Hematopoietic multipotent progenitor cell treated with erythropoietin and hydrocortisone succinate and interleukin-3 and kit ligand, for 15 days (in vitro differentiated cells): ENCODE data around the gene TNFAIP8L1.
"Not testable (repeated sequence)": the region's sequence is repeated elsewhere in the genome, so short reads cannot be mapped to it uniquely, and the experiment has no call there.

Experiments used
- DNase-seq: peaks from one replicate; pipeline ENCODE4 v3.0.0-alpha.2; 2015; ENCODE audit warnings: low spot score

TNFAIP8L1 gene

DNA sequence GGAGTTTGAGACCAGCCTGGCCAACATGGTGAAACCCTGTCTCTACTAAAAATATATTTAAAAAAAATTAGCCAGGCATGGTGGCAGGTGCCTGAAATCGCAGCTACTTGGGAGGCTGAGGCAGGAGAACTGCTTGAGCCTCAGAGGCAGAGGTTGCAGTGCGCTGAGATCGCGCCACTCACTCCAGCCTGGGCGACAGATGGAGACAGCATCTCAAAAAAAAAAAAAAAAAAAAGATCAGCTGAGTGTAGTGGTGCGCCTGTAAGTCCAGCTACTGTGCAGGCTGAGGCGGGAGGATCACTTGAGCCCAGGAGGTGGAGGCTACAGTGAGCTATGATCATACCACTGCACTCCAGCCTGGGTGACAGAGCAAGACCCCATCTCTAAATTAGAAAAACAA is 40.7 kb downstream of the TNFAIP8L1 start:
- not testable (repeated sequence) for DNase-seq

- no peak for DNase-seq
Observed at GRCh38 chr19:4682417-4683200, 43.3 kb downstream of the TNFAIP8L1 start.

DNA sequence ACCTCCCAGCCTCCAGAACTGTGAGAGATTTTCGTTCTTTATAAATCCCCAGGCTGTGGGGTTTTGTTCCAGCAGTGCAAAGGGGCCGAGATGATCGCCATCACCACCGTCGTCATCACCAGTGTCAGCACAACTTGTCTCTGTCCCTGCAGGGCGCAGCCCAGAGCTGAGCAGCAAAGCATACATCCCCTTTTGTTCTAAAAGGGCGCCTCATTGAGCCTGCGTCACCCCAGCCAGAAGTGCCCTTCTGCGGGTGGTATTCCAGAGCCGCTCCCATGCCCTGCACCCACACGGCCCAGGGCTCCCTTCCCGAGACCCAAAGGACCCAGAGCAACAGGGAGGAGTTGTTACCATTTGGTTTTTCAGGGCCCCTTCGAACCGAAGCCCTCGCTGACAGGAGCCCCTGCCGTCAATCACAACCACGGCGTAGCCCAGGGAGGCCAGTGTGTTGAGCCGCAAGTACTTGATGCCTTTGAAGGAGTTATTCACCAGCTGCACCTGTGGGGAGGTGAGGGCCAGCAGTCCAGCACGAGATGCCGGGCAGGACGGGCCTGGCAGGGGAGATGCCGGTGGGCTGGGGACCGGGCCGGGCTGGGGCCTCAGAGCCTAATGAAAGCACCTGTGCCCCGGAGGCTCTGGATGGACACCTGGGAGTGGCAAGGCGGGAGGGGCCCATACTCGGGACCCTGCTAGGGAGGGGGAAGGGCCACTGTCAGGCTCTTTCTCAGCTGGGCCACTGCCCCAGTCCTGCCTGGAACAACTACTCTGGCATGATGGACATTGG is 45.2 kb downstream of the TNFAIP8L1 start:
- no peak for DNase-seq

- no peak for DNase-seq
Observed at GRCh38 chr19:4686700-4687099, 47.4 kb downstream of the TNFAIP8L1 start.

DNA sequence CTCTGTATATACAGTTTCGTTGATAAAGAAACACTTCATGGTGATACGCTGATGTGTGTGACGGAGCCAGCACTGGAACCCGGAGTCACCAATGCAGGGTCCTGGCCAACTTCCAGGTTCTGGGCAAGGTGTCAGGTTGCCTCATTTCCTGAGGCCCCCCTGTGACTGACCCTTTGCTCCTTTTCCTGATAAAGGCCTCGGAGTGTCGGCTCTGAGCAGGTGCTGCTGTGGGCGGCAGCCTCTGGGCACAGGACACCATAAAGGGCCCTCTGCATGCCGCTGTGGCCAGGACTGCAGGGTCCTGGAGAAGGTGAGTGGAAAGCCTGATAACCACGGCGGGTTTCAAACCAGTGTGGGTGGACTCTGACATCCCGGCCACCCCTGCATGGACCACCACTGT is 48.1 kb downstream of the TNFAIP8L1 start:
- DNase-seq, result no peak

- DNase-seq, result no peak
Observed at GRCh38 chr19:4688587-4688986, 49.3 kb downstream of the TNFAIP8L1 start.

DNA sequence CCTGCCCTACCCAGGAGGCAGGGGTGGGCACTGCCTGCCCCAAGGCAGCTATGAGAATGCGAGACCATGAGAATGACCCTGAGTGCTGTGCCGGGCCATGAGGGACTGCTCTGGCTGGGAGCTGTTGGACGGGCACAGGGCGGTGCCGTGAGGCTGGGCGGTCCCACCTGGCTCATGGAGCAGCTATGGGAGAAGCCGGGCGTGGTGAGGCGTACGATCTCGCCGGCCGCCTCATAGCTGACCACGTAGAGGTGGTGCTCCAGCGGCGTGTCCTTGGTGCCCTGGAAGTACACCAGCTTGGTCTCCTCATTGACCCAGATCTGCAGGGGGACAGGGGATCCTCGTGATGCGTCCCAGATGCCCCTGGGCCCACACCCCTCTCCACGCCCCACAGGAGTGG is 50.1 kb downstream of the TNFAIP8L1 start:
- no peak for DNase-seq

- no peak for DNase-seq
Observed at GRCh38 chr19:4690361-4690760, 51.0 kb downstream of the TNFAIP8L1 start.

DNA sequence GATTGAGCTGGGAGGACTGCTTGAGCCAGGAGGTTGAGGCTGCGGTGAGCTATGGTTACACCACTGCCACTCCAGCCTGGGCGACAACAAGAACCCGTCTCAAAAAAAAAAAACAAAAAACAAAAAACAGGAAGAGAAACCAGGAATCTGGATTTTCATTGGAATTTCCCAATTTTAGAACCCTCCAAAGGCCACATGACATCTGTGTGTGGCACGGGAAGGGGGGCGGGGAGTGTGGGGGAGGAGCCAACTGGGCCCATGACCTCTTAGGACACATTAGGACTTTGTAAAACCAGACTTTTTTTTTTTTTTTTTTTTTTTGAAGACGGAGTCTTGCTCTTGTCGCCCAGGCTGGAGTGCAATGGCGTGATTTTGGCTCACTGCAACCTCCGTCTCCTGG is 52.1 kb downstream of the TNFAIP8L1 start:
- no peak for DNase-seq

- no peak for DNase-seq
Observed at GRCh38 chr19:4692251-4693077, 53.1 kb downstream of the TNFAIP8L1 start.

DNA sequence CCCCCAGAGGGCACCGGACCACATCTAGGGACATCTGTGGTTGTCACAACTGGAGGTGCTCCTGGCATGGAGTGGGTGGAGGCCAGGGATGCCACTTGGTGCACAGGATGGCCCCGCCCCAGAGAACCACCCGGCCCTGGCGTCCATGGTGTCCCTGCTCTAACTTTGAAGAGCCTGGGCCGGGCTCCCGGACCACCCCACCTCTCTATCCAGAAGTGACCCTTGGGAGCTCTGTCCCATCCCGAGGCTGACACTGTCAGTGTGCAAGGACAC is 53.7 kb downstream of the TNFAIP8L1 start:
- DNase-seq, result no peak

DNA sequence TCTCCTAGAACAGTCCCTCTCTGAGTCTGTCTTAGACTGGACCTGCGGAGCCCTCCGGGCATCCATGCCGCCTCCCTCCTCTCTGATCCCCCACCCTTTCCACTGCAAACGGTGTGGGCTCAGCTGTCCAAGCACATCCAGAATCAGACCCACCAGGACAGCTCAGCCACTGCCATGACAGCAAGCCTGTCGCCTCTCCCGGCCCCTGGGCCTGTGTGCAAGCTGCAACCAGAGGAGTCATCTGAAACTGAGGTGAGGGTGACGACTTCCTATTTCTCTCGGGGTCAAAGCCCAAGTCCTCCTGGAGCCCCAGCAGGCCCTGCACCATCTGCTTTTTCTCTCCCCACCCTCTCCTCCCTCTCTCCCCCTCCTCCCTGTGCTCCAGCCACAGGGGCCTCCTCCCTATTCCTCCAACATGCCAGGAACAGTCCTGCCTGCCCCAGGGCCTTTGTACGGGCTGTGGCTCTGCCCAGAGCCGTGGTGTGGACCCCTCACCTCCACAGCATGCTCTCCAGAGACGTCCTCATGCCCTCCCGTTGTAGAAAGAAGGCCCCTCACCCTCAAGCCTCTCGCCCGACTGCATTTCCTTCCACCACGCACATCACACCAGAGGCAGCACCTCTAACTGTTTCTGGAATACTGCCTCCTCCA is 54.3 kb downstream of the TNFAIP8L1 start:
- no peak for DNase-seq

- no peak for DNase-seq
Observed at GRCh38 chr19:4694211-4694987, 55.1 kb downstream of the TNFAIP8L1 start.

DNA sequence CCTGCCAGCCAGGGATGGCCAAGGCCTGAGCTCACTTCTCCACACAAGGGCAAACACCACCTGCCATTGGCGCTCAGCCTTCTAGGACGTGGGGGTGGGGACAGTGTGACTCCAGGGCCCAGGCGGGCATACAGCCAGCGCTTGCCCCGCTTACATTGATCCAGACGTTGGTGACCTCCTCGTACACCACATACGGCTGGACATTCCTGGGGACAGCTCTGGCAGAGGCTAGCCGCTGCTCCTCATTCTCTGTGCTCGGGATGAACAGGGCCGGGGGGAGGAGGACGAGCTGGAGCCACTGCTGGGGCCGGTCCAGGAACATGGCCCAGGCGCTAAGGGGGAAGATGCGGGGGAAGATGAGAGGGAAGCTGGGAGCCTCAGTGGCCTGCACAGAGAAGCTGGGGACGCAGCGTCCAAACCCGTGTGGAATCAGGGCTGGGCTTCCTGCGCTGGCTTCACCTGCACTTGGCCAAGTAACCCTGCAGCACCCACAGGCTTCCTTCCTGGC is 56.0 kb downstream of the TNFAIP8L1 start:
- DNase-seq, result no peak

DNA sequence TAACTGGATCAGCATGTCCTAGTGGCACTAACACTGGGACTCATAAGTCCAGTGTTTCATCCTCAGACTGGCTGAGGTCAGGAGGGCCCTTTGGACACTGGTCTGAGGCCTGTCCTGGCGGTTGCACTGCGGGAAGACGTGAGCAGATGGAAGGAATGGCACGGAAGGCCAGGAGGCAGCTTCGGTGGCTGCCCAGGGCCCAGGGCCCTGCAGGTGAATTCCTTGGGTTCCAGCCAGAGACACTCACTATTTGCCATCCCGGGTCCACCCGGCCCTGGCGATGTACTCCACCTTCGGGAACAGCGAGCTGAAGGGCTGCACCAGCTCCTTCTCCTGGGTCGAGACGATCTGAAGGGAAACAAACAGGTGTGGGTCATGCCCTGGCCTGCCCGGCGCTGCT is 58.0 kb downstream of the TNFAIP8L1 start:
- no peak for DNase-seq

DNA sequence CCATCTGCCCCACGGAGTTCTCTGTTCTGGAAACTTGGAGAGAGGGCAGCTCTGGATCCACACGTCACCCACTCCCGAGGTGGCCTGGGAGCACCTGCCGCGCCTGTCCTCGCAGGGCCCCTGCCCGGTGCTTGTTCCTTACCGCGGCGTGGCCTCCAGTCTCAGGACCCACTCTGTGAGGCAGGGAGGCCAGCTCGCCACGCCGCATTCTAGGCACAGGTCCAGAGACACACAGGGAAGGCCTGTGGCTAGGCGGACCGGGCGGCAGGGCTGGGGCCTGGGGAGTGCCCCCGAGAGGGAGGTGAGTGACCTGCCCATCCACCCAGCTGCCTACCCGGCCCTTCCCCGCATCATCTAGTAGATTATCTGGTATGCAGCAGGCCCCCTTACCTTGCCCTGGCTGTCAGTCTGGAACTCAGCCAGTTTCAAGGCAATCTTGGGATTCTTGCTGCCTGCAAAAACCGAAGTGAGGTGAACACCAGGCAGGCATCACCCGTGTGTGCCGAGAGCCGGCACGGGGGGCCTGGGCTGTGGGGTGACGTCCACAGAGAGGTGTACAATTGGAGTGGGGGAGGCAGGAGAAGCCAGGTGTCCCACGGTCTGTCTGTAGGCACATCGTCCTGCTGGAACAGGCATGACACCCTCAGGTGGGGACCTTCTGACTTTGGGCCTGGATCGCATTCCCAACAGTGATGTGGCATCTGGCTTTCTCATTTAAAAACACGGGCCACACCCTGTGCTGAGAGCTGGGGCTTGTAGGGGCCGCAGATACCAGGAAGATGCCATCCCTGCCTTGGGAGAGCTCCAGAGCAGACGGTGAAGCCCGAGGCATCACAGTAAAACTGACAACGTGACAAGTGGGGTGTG is 60.7 kb downstream of the TNFAIP8L1 start:
- DNase-seq, result no peak

DNA sequence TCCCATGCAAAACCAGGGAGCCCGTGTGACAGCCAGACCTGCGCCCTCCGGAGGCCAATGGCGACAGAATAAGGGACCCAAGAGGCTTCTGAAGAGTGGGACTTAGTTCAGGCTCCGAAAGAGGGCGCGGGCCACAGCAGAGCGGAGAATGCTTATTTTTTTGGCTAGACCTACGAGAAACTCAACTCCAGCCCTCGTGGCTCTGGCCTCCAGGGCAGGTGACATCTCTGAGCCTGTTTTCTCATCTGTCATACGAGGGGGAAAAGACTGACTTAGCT is 61.3 kb downstream of the TNFAIP8L1 start:
- DNase-seq, result no peak

- DNase-seq, result no peak
Observed at GRCh38 chr19:4701557-4701956, 62.2 kb downstream of the TNFAIP8L1 start.

DNA sequence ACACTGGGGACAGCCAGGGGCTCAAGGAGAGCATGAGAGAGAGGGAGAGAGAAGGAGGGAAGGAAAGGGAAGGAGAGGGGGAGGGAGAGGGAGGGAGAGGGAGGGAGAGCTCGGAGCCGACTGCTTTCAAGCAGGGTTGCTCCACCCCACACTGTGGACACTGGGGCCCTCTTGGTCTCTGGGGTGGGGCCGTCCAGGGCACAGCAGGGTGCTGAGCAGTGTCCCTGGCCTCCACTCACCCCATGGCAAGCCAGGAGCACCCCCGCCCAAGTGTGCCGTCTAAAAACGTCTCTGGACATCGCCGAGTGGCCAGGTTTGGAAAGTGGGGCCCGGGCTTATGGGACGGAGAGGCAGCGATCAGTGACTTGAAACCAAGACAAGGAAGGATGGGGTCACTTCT is 63.4 kb downstream of the TNFAIP8L1 start:
- DNase-seq, result no peak

- DNase-seq, result no peak
Observed at GRCh38 chr19:4703671-4704316, 64.5 kb downstream of the TNFAIP8L1 start.
